ENCODE measurements around the gene ANKRD65. TPM values are rescaled to one million over a fixed set of nuclear protein-coding genes. Genes with fewer than 3 reads are reported as not detected.

Gene ANKRD65
- total RNA-seq, 1 donor from 2014 or later = not detected

GRCh38 chr1:1427106-1427819 is 6.2 kb upstream of the ANKRD65 start:
- Mint-ChIP-seq H3K36me3 (ENCODE audit: low read depth) (no peaks in the 10 kb centered on the region), H3K4me3 (ENCODE audit: unreplicated experiment) (no peak overlapping the region), H3K27me3 (ENCODE audit: low read depth) (no peaks in the 10 kb centered on the region), H3K27ac (ENCODE audit: unreplicated experiment) (no peak overlapping the region), H3K4me1 (ENCODE audit: low read depth) (peaks cover 25% of the 10 kb centered on the region), H3K9me3 (ENCODE audit: low read depth) (no peaks in the 10 kb centered on the region)
- no peak for TF ChIP-seq CTCF (IDR thresholded peaks at IDR 0.05)
- peak; percentile 92 for DNase-seq (ENCODE audit: low spot score)

- no peak overlapping the region for H3K4me3 Mint-ChIP-seq (ENCODE audit: unreplicated experiment)
- H3K4me1 Mint-ChIP-seq (ENCODE audit: low read depth) = peaks cover 19% of the 10 kb centered on the region
- H3K36me3 Mint-ChIP-seq (ENCODE audit: low read depth) = no peaks in the 10 kb centered on the region
- TF ChIP-seq CTCF (IDR thresholded peaks at IDR 0.05) = no peak
- H3K9me3 Mint-ChIP-seq (ENCODE audit: low read depth) = no peaks in the 10 kb centered on the region
- no peak overlapping the region for H3K27ac Mint-ChIP-seq (ENCODE audit: unreplicated experiment)
- DNase-seq (ENCODE audit: low spot score) = no peak
- no peaks in the 10 kb centered on the region for H3K27me3 Mint-ChIP-seq (ENCODE audit: low read depth)
Measured at GRCh38 chr1:1426496-1427105, 5.5 kb upstream of the ANKRD65 start.

GRCh38 chr1:1425753-1426495 is 4.8 kb upstream of the ANKRD65 start:
- no peak for TF ChIP-seq CTCF (IDR thresholded peaks at IDR 0.05)
- H3K4me3 Mint-ChIP-seq (ENCODE audit: unreplicated experiment) = no peak overlapping the region
- H3K36me3 Mint-ChIP-seq (ENCODE audit: low read depth) = no peaks in the 10 kb centered on the region
- no peaks in the 10 kb centered on the region for H3K9me3 Mint-ChIP-seq (ENCODE audit: low read depth)
- H3K27me3 Mint-ChIP-seq (ENCODE audit: low read depth) = no peaks in the 10 kb centered on the region
- DNase-seq (ENCODE audit: low spot score) = peak; percentile 79
- no peak overlapping the region for H3K27ac Mint-ChIP-seq (ENCODE audit: unreplicated experiment)
- H3K4me1 Mint-ChIP-seq (ENCODE audit: low read depth) = peaks cover 15% of the 10 kb centered on the region

GRCh38 chr1:1425426-1425752 is 4.3 kb upstream of the ANKRD65 start:
- H3K9me3 Mint-ChIP-seq (ENCODE audit: low read depth) = no peaks in the 10 kb centered on the region
- H3K4me3 Mint-ChIP-seq (ENCODE audit: unreplicated experiment) = no peak overlapping the region
- no peaks in the 10 kb centered on the region for H3K27me3 Mint-ChIP-seq (ENCODE audit: low read depth)
- no peak overlapping the region for H3K27ac Mint-ChIP-seq (ENCODE audit: unreplicated experiment)
- H3K4me1 Mint-ChIP-seq (ENCODE audit: low read depth) = peaks cover 11% of the 10 kb centered on the region
- DNase-seq (ENCODE audit: low spot score) = no peak
- TF ChIP-seq CTCF (IDR thresholded peaks at IDR 0.05) = no peak
- no peaks in the 10 kb centered on the region for H3K36me3 Mint-ChIP-seq (ENCODE audit: low read depth)

GRCh38 chr1:1424707-1425106 is 3.6 kb upstream of the ANKRD65 start:
- Mint-ChIP-seq H3K4me3 (ENCODE audit: unreplicated experiment) (no peak overlapping the region), H3K4me1 (ENCODE audit: low read depth) (peaks cover 4% of the 10 kb centered on the region), H3K27me3 (ENCODE audit: low read depth) (no peaks in the 10 kb centered on the region), H3K36me3 (ENCODE audit: low read depth) (no peaks in the 10 kb centered on the region), H3K9me3 (ENCODE audit: low read depth) (no peaks in the 10 kb centered on the region), H3K27ac (ENCODE audit: unreplicated experiment) (no peak overlapping the region)
- no peak for DNase-seq (ENCODE audit: low spot score)
- TF ChIP-seq CTCF (IDR thresholded peaks at IDR 0.05) = no peak
